GM12878 (cell line): ENCODE data around the gene ATXN1. TPM values are rescaled to one million over a fixed set of nuclear protein-coding genes. Genes with fewer than 3 reads are reported as not detected.

Experiments used
- ATAC-seq: fragments of 200-7000 bp; cut with Tn5 transposase; 3 replicates; pipeline ENCODE4 v1.9.1; 2020; ENCODE audit warnings: mild to moderate bottlenecking, moderate library complexity
- Bru-seq: library from RNA; stranded (reverse); fragments of 400-500 nt; gene quantifications from one replicate; lab custom pipeline; 2021; lab: Mats Ljungman, UMichigan
- BruChase-seq, 2 experiments: library from RNA; stranded (reverse); fragments of 400-500 nt; gene quantifications; one replicate each; lab custom pipeline; 2021; lab: Mats Ljungman, UMichigan
- BruUV-seq: library from RNA; stranded (reverse); fragments of 400-500 nt; replicated peaks from 2 replicates; lab custom pipeline; 2021; lab: Mats Ljungman, UMichigan
- CTCF ChIA-PET: fragments of 300-600 bp; sonication (Branson Sonifier 250); formaldehyde crosslinking; extraction: SDS; loops from one replicate; lab custom pipeline; 2021; ENCODE audit warnings: inconsistent platforms; lab: Yijun Ruan, JAX
- POLR2A ChIA-PET: fragments of 350-600 bp; formaldehyde crosslinking; extraction: SDS; loops from one replicate; lab custom pipeline; 2021; ENCODE audit warnings: inconsistent platforms; lab: Charles Lee
- RAD21 ChIA-PET: fragments of 300-600 bp; sonication (Branson Sonifier 250); formaldehyde crosslinking; loops from one replicate; lab custom pipeline; 2023; ENCODE audit warnings: antibody characterized with exemption; ENCODE audit not compliant: unreplicated experiment; lab: Charles Lee
- SMC1A ChIA-PET: fragments of 300-600 bp; sonication (Branson Sonifier 250); formaldehyde crosslinking; loops from one replicate; lab custom pipeline; 2023; ENCODE audit not compliant: unreplicated experiment, uncharacterized antibody; lab: Charles Lee
- DNase-seq: peaks from one replicate; pipeline ENCODE4 v3.0.0-alpha.2; 2011; ENCODE audit warnings: low read depth, low spot score
- FAIRE-seq: peaks from 3 replicates; lab custom pipeline; 2011; peaks lifted over from hg19 to GRCh38; lab: Jason Lieb, UNC
- H2AFZ ChIP-seq: 2 replicates; pipeline ENCODE4 v1.6.0; 2011; ENCODE audit warnings: low read depth, low read length, control low read depth; ENCODE audit not compliant: control insufficient read depth
- H3K27ac ChIP-seq: 2 replicates; pipeline ENCODE4 v1.5.1; 2011; ENCODE audit warnings: control low read depth; ENCODE audit not compliant: control insufficient read depth, insufficient read depth
- H3K27me3 ChIP-seq, 2 experiments: replicated peaks in 1 of 2; 2 replicates each; pipeline versions ENCODE4 v1.6.0 to v1.6.1; 2011; ENCODE audit warnings: low read length in 1 of 2; ENCODE audit not compliant: control insufficient read depth in 2 of 2, insufficient read depth in 2 of 2
- H3K36me3 ChIP-seq, 2 experiments: 2 replicates each; pipeline ENCODE4 v1.5.1; 2011; ENCODE audit warnings: low read length in 1 of 2; ENCODE audit not compliant: control insufficient read depth in 2 of 2, insufficient read depth in 2 of 2
- H3K4me1 ChIP-seq: 2 replicates; pipeline ENCODE4 v1.6.1; 2011; ENCODE audit warnings: mild to moderate bottlenecking, low read length, moderate library complexity, mixed read lengths; ENCODE audit not compliant: control insufficient read depth, insufficient read depth
- H3K4me2 ChIP-seq: 2 replicates; pipeline ENCODE4 v1.6.0; 2011; ENCODE audit warnings: control low read depth; ENCODE audit not compliant: control insufficient read depth, insufficient read depth
- H3K4me3 ChIP-seq: fragments of 200-600 bp; sonication (generic); 2 replicates; pipeline ENCODE4 v1.5.1; 2016
- H3K79me2 ChIP-seq: 2 replicates; pipeline ENCODE4 v1.6.0; 2011; ENCODE audit warnings: low read length; ENCODE audit not compliant: control insufficient read depth, insufficient read depth
- H3K9ac ChIP-seq: 2 replicates; pipeline ENCODE4 v1.8.0; 2011; ENCODE audit warnings: low read length, control low read depth, mixed read lengths; ENCODE audit not compliant: control insufficient read depth, insufficient read depth
- H3K9me3 ChIP-seq: replicated peaks from 3 replicates; pipeline ENCODE4 v1.5.1; 2011; ENCODE audit warnings: mild to moderate bottlenecking, low read length; ENCODE audit not compliant: control insufficient read depth, insufficient read depth
- H4K20me1 ChIP-seq: 2 replicates; pipeline ENCODE4 v1.6.0; 2011; ENCODE audit not compliant: control insufficient read depth, insufficient read depth
- CTCF ChIP-seq, 3 experiments: IDR thresholded peaks in 2 of 3; conservative IDR thresholded peaks in 1 of 3; 2 replicates each; pipeline ENCODE4 v1.5.1; 2011; ENCODE audit warnings: low read depth in 3 of 3, low read length in 3 of 3, mild to moderate bottlenecking in 3 of 3, control low read depth in 2 of 3, moderate library complexity in 2 of 3, inconsistent platforms in 1 of 3, mixed read lengths in 1 of 3; ENCODE audit not compliant: control insufficient read depth in 2 of 3, insufficient read depth in 1 of 3; ENCODE audit errors: extremely low read depth in 1 of 3
- E2F8 ChIP-seq: fragments of 450-650 bp; IDR thresholded peaks from 2 replicates; pipeline ENCODE4 v1.6.1; 2018; ENCODE audit warnings: mild to moderate bottlenecking, low read depth, moderate library complexity; ENCODE audit not compliant: partially characterized antibody
- IKZF1 ChIP-seq: fragments of 450-650 bp; conservative IDR thresholded peaks from 2 replicates; pipeline ENCODE4 v1.6.1; 2017; ENCODE audit warnings: antibody characterized with exemption, mild to moderate bottlenecking
- NBN ChIP-seq: fragments of 450-650 bp; IDR thresholded peaks from 2 replicates; pipeline ENCODE4 v1.6.1; 2016
- RAD21 ChIP-seq: IDR thresholded peaks from 2 replicates; pipeline ENCODE4 v1.6.1; 2011; ENCODE audit warnings: mild to moderate bottlenecking, low read depth, low read length, moderate library complexity; ENCODE audit not compliant: insufficient read depth
- SRF ChIP-seq, 2 experiments: IDR thresholded peaks; 2 replicates each; pipeline ENCODE4 v1.6.1; 2011; ENCODE audit warnings: low read depth in 2 of 2, low read length in 2 of 2, mild to moderate bottlenecking in 1 of 2, moderate library complexity in 1 of 2
- USF1 ChIP-seq: IDR thresholded peaks from 2 replicates; pipeline ENCODE4 v1.6.1; 2011; ENCODE audit warnings: borderline replicate concordance, low read depth, mild to moderate bottlenecking, moderate library complexity, mixed read lengths, low read length; ENCODE audit not compliant: insufficient read depth; ENCODE audit errors: extremely low read length
- WGBS: methylation state at CpG from one replicate; pipeline ENCODE4 v1.1.6; 2016; ENCODE audit warnings: low lambda C conversion rate; ENCODE audit not compliant: insufficient replicate concordance, insufficient coverage; ENCODE audit errors: missing lambda C conversion rate; 5-methylcytosine and 5-hydroxymethylcytosine counted together
- in situ Hi-C: fragments of 300-500 bp; cut with MboI; formaldehyde crosslinking; loops from 9 replicates; pipeline ENCODE4 v1.14.3; 2018; ENCODE audit warnings: mixed read lengths
- intact Hi-C: fragments of 100-400 bp; cut with micrococcal nuclease; formaldehyde crosslinking; loops from one replicate; pipeline ENCODE4 v1.14.2; 2022; ENCODE audit not compliant: unreplicated experiment
- long read RNA-seq, 2 experiments: library from polyadenylated mRNA; unstranded; transcript quantifications; one replicate each; pipeline ENCODE4 v2.0.0, GENCODE V29; 2019 to 2020
- polyA minus RNA-seq, 3 experiments: library from RNA; depleted of rRNA, polyadenylated mRNA; stranded (reverse); fragments of >200 nt; gene quantifications; 2 replicates each; pipeline ENCODE4 v1.2.3, GENCODE V29; 2011
- polyA plus RNA-seq, 11 experiments: library from polyadenylated mRNA; depleted of rRNA in 4 of 11; unstranded in 6 of 11; stranded (reverse) in 5 of 11; fragments of >200 nt; fragmentation: Nextera tagmentation in 4 of 11; fragmentation: Illumina TruSeq in 1 of 11; extraction: Ambion mirVana in 4 of 11; extraction: Trizol in 1 of 11; gene quantifications; 1 replicate in 1 of 11; 2 replicates in 10 of 11; pipeline versions ENCODE4 v1.2.1 to v1.2.3, GENCODE V29; 2011 to 2016; ENCODE audit warnings: inconsistent platforms in 2 of 11, missing spikeins in 2 of 11, low read depth in 1 of 11
- total RNA-seq, 4 experiments: library from RNA; depleted of rRNA in 3 of 4; stranded (reverse); fragments of >200 nt in 3 of 4; fragmentation: Illumina TruSeq in 1 of 4; extraction: Trizol in 1 of 4; gene quantifications; 2 replicates each; pipeline versions ENCODE4 v1.2.1 to v1.2.3, GENCODE V29; 2013 to 2021

ATXN1 gene
- 540 and 542 TPM in 2 replicates for total RNA-seq (2013; cell fraction: nucleolus; rRNA removed)
- total RNA-seq (2014; rRNA removed) (36.5 and 38.5 TPM in 2 replicates), total RNA-seq (2014; rRNA removed; fragmentation: Illumina TruSeq; extraction: Trizol) (22.8 and 23.3 TPM in 2 replicates), total RNA-seq (2021) (46.3 and 51.2 TPM in 2 replicates), polyA plus RNA-seq (2011; rRNA removed) (50.7 and 55.4 TPM in 2 replicates), polyA plus RNA-seq (2014; fragmentation: Illumina TruSeq; extraction: Trizol) (15.6 and 20.6 TPM in 2 replicates), polyA plus RNA-seq (2014; fragmentation: Nextera tagmentation; extraction: Ambion mirVana) (10 to 100 TPM; 12.2 to 13.7 TPM), polyA plus RNA-seq (2014; rRNA removed) (18.2 and 20.4 TPM in 2 replicates), polyA plus RNA-seq (2016; fragmentation: Nextera tagmentation; extraction: Ambion mirVana) (10 to 100 TPM; 17.9 to 23.7 TPM), polyA minus RNA-seq (2011; rRNA and poly(A)+ RNA removed) (125 and 130 TPM in 2 replicates), Bru-seq, nascent RNA (percentile 93 among the genes with signal in this experiment), BruChase-seq, experiment 1, labeled RNA remaining after a 6-hour chase (percentile 88 among the genes with signal in this experiment), BruChase-seq, experiment 2, labeled RNA remaining after a 2-hour chase (percentile 89 among the genes with signal in this experiment)
- polyA plus RNA-seq (2011; ENCODE audit: low read depth), result 16.7 TPM
- 40.5 and 61.2 TPM in 2 replicates for polyA plus RNA-seq (2011; cell fraction: cytosol; rRNA removed)
- 98.3 and 141 TPM in 2 replicates for polyA plus RNA-seq (2011; cell fraction: nucleus; rRNA removed)
- 14.8 and 21.3 TPM in 2 replicates for polyA plus RNA-seq (2012)
- 52.1 and 57.6 TPM in 2 replicates for polyA minus RNA-seq (2011; cell fraction: cytosol; rRNA and poly(A)+ RNA removed)
- polyA minus RNA-seq (2011; cell fraction: nucleus; rRNA and poly(A)+ RNA removed), result 137 and 248 TPM in 2 replicates
- long read RNA-seq, experiment 1, partial matches to known transcripts, result 1 of 15 reads
- long read RNA-seq, experiment 1, other reads (novel, unspliced or antisense), result 12 of 15 reads
- long read RNA-seq, experiment 2, partial matches to known transcripts, result 4 of 59 reads
- long read RNA-seq, experiment 2, other reads (novel, unspliced or antisense), result 49 of 59 reads

- ATAC-seq, result no peak; the same call in 1 of the 3 replicates
- H3K9me3 ChIP-seq, result no peaks in the 10 kb centered on the region
- DNase-seq, result no peak
- ChIA-PET RAD21 (interaction anchor here (0.7 to 5.0 kb wide), 26 partner anchors 10 to 475 kb away, joined by 3 to 110 read pairs (median 6); no protein-coding TSS in a partner anchor), SMC1A (interaction anchor here (0.6 to 5.4 kb wide), 13 partner anchors 13 to 428 kb away, joined by 3 to 111 read pairs (median 4); no protein-coding TSS in a partner anchor), CTCF (interaction anchor here (0.8 to 9.1 kb wide), 14 partner anchors 13 to 475 kb away, joined by 3 to 174 read pairs (median 26); no protein-coding TSS in a partner anchor), POLR2A (interaction anchor here (0.6 to 1.5 kb wide), 10 partner anchors 28 to 441 kb away, joined by 3 to 8 read pairs (median 4); no protein-coding TSS in a partner anchor)
- H3K27me3 ChIP-seq, result no peaks in the 10 kb centered on the region
- peaks cover 8% of the 10 kb centered on the region; the same call in 1 of the 2 replicates for H3K4me1 ChIP-seq
- 2% methylated on average over 44 of the region's 82 CpGs for WGBS
- TSS peak; percentile 47 for BruUV-seq
- H2AFZ ChIP-seq, result peak within 1 kb of the TSS; percentile 69
- peak within 1 kb of the TSS; percentile 93 for H3K4me3 ChIP-seq
- H3K4me2 ChIP-seq, result peak within 1 kb of the TSS; percentile 98
- intact Hi-C loops, result loop anchor here (1.0 to 10.0 kb wide), 10 partner anchors 30 to 456 kb away; no protein-coding TSS in a partner anchor
- in situ Hi-C loops, result loop anchor here (5.0 to 10.0 kb wide), 2 partner anchors 248 to 346 kb away; no protein-coding TSS in a partner anchor
- H3K9ac ChIP-seq, result peak within 1 kb of the TSS; percentile 80
- no peak for FAIRE-seq
- H3K27ac ChIP-seq, result peak within 1 kb of the TSS; percentile 68
- no peaks in the 10 kb centered on the region for H3K36me3 ChIP-seq
- peaks cover 19% of the 10 kb centered on the region for H3K79me2 ChIP-seq
- H4K20me1 ChIP-seq, result no peaks in the 10 kb centered on the region
- TF ChIP-seq NBN, result peak; percentile 65
- TF ChIP-seq USF1, result no peak
- no peak for TF ChIP-seq SRF (IDR thresholded peaks at IDR 0.05; ENCODE audit: low read depth in 2 of 2, low read length in 2 of 2)
- no peak for TF ChIP-seq E2F8
- 0 out of 2 replicates have a peak, but pooled peaks have one; percentile 10 for TF ChIP-seq IKZF1
- TF ChIP-seq RAD21, result no peak
- TF ChIP-seq CTCF (IDR thresholded peaks at IDR 0.05 in 2 of 3, conservative IDR thresholded peaks at IDR 0.05 in 1 of 3; ENCODE audit: control insufficient read depth in 2 of 3, extremely low read depth in 1 of 3, insufficient read depth in 1 of 3, low read depth in 3 of 3, low read length in 3 of 3), result no peak
These were observed at the start of gene ATXN1 for GRCh38 chr6:16760516-16761470. ATXN1 (minus strand) TSS chr6:16761460.
